Measurements from ENCODE around the gene IPO13. TPM values are rescaled to one million over a fixed set of nuclear protein-coding genes. Genes with fewer than 3 reads are reported as not detected.

Gene IPO13
- total and polyA plus RNA-seq, 3 donors from 2014 or later: 67.3 to 138 (median 77.0) TPM

DNA sequence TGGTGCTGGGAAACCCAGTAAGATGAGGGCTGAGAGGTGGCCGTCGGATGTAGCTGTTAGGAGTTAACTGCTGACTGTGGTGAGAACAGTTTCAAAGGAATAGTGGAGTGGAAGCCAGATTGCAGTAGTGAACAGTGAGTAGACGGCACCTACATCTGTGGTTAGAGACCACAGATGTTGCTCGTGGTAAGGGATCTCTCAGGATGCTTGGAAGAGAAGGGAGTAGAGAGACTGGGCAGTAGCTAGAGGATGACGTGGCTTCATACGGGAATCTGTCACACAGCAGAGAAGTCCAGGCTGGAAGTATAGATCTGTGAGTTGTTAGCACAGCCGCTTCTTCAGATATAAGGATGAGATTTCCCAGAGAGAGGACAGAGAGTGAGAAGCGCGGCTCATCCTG lies 20.9 kb upstream of the IPO13 start:
- DNase-seq: no peak
- WGBS, 2 donors: 93 to 95% methylated on average over 9 of the region's 9 CpGs
- TF ChIP-seq, protein P1, sequence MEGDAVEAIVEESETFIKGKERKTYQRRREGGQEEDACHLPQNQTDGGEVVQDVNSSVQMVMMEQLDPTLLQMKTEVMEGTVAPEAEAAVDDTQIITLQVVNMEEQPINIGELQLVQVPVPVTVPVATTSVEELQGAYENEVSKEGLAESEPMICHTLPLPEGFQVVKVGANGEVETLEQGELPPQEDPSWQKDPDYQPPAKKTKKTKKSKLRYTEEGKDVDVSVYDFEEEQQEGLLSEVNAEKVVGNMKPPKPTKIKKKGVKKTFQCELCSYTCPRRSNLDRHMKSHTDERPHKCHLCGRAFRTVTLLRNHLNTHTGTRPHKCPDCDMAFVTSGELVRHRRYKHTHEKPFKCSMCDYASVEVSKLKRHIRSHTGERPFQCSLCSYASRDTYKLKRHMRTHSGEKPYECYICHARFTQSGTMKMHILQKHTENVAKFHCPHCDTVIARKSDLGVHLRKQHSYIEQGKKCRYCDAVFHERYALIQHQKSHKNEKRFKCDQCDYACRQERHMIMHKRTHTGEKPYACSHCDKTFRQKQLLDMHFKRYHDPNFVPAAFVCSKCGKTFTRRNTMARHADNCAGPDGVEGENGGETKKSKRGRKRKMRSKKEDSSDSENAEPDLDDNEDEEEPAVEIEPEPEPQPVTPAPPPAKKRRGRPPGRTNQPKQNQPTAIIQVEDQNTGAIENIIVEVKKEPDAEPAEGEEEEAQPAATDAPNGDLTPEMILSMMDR (IDR thresholded peaks at IDR 0.05): no peak
- TF ChIP-seq POLR2A (IDR thresholded peaks at IDR 0.05): no peak
- Histone ChIP-seq H3K27me3 (no peaks in the 10 kb centered on the region), H3K4me3 (no peak overlapping the region), H3K27ac (no peak overlapping the region), H3K4me1 (no peaks in the 10 kb centered on the region), H3K9me3 (no peaks in the 10 kb centered on the region), H3K36me3 (ENCODE audit: low read depth, missing control alignments) (no peaks in the 10 kb centered on the region)
- intact Hi-C loops (cut with DNase I; ENCODE audit: low total_unique reads): no loop called here

DNA sequence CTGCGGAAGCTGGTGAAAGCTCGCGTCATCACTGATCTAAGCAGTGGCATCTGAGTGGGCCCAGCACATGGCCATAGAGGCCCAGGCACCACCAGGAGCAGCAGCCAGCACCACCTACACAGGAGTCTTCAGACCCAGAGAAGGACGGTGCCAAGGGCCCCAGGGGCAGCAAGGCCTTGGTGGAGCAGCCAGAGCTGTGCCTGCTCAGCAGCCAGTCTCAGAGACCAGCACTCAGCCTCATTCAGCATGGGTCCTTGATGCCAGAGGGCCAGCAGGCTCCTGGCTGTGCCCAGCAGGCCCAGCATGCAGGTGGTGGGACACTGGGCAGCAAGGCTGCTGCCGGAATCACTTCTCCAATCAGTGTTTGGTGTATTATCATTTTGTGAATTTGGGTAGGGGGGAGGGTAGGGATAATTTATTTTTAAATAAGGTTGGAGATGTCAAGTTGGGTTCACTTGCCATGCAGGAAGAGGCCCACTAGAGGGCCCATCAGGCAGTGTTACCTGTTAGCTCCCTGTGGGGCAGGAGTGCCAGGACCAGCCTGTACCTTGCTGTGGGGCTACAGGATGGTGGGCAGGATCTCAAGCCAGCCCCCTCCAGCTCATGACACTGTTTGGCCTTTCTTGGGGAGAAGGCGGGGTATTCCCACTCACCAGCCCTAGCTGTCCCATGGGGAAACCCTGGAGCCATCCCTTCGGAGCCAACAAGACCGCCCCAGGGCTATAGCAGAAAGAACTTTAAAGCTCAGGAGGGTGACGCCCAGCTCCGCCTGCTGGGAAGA lies 16.4 kb upstream of the IPO13 start:
- WGBS, 2 donors: 94% methylated on average over 9 to 10 of the region's 10 CpGs
- no peak for DNase-seq
- H3K27ac ChIP-seq: no peak overlapping the region
- peaks cover 12% of the 10 kb centered on the region for H3K4me1 ChIP-seq
- intact Hi-C loops (cut with DNase I; ENCODE audit: low total_unique reads): loop anchor here (10.0 kb wide), 1 partner anchor 396 kb away; the partner anchor contains the start of gene PTPRF
- no peaks in the 10 kb centered on the region for H3K36me3 ChIP-seq (ENCODE audit: low read depth, missing control alignments)
- H3K9me3 ChIP-seq: no peaks in the 10 kb centered on the region
- no peaks in the 10 kb centered on the region for H3K27me3 ChIP-seq
- TF ChIP-seq, protein P1 (IDR thresholded peaks at IDR 0.05): peak in 1 of 3 experiments; percentile 22
- no peak for TF ChIP-seq POLR2A (IDR thresholded peaks at IDR 0.05)
- H3K4me3 ChIP-seq: no peak overlapping the region

DNA sequence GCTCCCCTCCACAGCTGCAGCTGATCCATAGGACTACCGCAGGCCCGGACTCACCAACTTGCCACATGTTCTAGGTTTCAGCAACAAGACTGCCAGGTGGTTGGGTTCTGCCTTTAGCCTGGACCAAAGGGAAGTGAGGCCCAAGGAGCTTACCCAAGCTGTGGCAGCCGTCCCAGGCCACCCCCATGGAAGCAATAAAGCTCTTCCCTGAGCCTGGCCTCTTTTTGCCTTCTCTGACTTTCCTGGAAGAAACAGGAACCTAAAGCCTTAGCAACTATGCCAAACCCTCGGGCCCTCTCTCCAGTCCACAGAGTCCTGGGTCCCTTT lies 15.8 kb upstream of the IPO13 start:
- H3K27me3 ChIP-seq: no peaks in the 10 kb centered on the region
- no peak for DNase-seq
- H3K27ac ChIP-seq: no peak overlapping the region
- 68 to 86% methylated on average over 4 of the region's 4 CpGs for WGBS, 2 donors
- H3K4me1 ChIP-seq: peaks cover 12% of the 10 kb centered on the region
- H3K4me3 ChIP-seq: no peak overlapping the region
- intact Hi-C loops (cut with DNase I; ENCODE audit: low total_unique reads): loop anchor here (10.0 kb wide), 1 partner anchor 396 kb away; the partner anchor contains the start of gene PTPRF
- no peaks in the 10 kb centered on the region for H3K9me3 ChIP-seq
- no peak for TF ChIP-seq POLR2A (IDR thresholded peaks at IDR 0.05)
- TF ChIP-seq, protein P1 (IDR thresholded peaks at IDR 0.05): no peak
- H3K36me3 ChIP-seq (ENCODE audit: low read depth, missing control alignments): no peaks in the 10 kb centered on the region

DNA sequence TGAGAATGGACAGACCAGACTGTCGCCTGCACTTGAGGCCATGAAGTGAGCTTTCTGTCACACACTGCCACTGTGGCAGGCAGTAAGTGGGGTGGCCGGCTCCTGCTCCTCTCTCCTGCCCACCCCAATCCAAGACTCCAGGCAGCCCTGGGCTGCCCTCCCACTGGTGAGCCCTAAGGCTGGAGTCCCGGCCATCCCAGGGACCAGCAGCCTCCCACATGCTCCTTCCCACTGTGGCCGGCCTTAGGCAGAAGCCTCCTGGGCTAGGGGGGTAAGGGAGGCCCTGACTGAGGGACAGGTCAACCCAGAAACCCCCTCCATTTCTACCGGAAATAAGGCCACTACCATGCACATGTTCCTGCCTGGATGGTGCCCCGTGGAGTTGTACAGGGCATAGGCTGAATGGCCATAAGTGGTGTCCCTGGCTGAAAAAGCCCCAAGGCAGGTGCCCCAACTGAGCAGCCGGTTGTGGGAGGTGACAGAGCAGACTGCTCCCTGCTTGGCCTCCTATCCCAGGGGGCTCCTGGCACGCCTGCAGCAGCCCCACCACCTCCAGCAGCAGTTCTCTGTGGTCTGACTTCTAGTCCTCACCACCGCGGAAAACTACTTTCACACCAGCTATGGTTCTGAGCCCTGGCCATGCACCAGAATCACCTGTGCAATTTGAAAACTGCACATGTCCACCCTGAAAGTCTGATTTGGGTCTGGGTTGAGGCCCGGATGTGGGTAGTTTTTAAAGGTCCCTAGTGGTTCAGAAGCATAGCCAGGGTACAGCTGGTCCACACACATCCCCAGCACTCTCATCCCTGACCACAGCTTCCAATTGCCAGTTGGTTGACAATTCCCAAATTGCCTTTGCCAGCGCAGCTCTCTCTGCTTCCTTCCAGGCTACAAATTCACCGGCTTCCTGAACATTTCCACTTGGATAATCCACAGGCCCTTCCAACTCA lies 14.8 kb upstream of the IPO13 start:
- no peak overlapping the region for H3K27ac ChIP-seq
- H3K4me1 ChIP-seq: peaks cover 15% of the 10 kb centered on the region
- no peak overlapping the region for H3K4me3 ChIP-seq
- H3K9me3 ChIP-seq: no peaks in the 10 kb centered on the region
- H3K27me3 ChIP-seq: no peaks in the 10 kb centered on the region
- TF ChIP-seq POLR2A (IDR thresholded peaks at IDR 0.05): no peak
- TF ChIP-seq, protein P1 (IDR thresholded peaks at IDR 0.05): no peak
- intact Hi-C loops (cut with DNase I; ENCODE audit: low total_unique reads): loop anchor here (10.0 kb wide), 1 partner anchor 397 kb away; the partner anchor contains the start of gene PTPRF
- DNase-seq: no peak
- no peaks in the 10 kb centered on the region for H3K36me3 ChIP-seq (ENCODE audit: low read depth, missing control alignments)
- WGBS, 2 donors: 89 to 91% methylated on average over 12 to 13 of the region's 13 CpGs
